Measurements from ENCODE around the gene GNA14.

GNA14 gene

GRCh38 chr9:77575785-77576184, 72.3 kb downstream of the GNA14 start:
- DNase-seq (ENCODE audit: low read depth, low spot score) = no peak
- CTCF ChIA-PET = no interaction called here

DNA sequence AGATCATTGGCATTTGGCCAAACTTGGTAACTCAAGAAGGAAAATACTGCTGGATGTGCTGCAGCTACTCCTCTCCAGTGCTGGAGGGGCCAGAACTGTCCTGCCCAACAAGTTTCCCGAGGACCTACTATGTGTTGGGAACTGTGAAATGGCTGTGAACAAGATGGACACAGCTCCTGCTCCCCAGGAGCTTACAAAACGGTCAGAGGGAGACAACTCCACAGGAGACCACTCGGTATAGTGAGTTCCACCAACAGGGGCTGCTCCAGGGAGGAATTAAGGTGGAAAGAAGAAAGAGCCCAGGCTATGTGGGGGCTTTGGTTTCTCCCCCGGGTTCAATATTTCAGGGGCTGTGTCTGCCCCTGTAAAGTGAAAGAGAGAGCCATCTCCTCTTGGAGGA, 78.8 kb downstream of the GNA14 start:
- ChIA-PET POLR2A (no interaction called here), CTCF (interaction anchor here (0.6 kb wide), 1 partner anchor 9 kb away, joined by 3 read pairs; no protein-coding TSS in a partner anchor)
- TF ChIP-seq, protein P1, sequence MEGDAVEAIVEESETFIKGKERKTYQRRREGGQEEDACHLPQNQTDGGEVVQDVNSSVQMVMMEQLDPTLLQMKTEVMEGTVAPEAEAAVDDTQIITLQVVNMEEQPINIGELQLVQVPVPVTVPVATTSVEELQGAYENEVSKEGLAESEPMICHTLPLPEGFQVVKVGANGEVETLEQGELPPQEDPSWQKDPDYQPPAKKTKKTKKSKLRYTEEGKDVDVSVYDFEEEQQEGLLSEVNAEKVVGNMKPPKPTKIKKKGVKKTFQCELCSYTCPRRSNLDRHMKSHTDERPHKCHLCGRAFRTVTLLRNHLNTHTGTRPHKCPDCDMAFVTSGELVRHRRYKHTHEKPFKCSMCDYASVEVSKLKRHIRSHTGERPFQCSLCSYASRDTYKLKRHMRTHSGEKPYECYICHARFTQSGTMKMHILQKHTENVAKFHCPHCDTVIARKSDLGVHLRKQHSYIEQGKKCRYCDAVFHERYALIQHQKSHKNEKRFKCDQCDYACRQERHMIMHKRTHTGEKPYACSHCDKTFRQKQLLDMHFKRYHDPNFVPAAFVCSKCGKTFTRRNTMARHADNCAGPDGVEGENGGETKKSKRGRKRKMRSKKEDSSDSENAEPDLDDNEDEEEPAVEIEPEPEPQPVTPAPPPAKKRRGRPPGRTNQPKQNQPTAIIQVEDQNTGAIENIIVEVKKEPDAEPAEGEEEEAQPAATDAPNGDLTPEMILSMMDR (IDR thresholded peaks at IDR 0.05; ENCODE audit: insufficient read depth, low read length, missing control alignments) = no peak
- DNase-seq (ENCODE audit: low read depth, low spot score) = no peak
- H3K4me3 ChIP-seq (ENCODE audit: low read depth, low read length) = no peak overlapping the region

More at GRCh38 chr9:77575785-77576184, 72.3 kb downstream of the GNA14 start:
- H3K4me3 ChIP-seq (ENCODE audit: low read depth, low read length) = no peak overlapping the region
- POLR2A ChIA-PET = no interaction called here
- TF ChIP-seq, protein P1 (IDR thresholded peaks at IDR 0.05; ENCODE audit: insufficient read depth, low read length, missing control alignments) = no peak

DNA sequence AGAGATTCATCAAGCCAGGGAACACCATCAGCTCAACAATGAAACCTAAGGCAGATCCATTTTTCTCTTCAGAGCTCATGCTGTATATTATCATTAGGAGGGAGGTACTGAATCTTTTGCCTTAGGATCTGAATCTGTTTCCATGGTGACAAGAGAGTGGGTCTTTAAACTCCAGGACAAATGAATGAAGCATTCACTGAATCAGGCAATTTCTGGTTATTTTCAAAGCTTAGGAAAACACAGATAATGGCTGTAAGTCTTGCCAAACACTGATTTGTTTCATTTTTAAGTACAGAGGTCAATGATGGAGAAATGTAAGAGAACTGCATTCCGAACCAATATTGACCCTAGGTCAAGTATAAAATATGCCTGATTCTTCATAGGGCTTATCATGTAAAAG, 84.9 kb downstream of the GNA14 start:
- DNase-seq (ENCODE audit: low read depth, low spot score) = no peak
- TF ChIP-seq, protein P1 (IDR thresholded peaks at IDR 0.05; ENCODE audit: insufficient read depth, low read length, missing control alignments) = no peak
- POLR2A ChIA-PET = no interaction called here
- H3K4me3 ChIP-seq (ENCODE audit: low read depth, low read length) = no peak overlapping the region
- CTCF ChIA-PET = interaction anchor here (0.7 kb wide), 1 partner anchor 129 kb away, joined by 3 read pairs; no protein-coding TSS in a partner anchor

DNA sequence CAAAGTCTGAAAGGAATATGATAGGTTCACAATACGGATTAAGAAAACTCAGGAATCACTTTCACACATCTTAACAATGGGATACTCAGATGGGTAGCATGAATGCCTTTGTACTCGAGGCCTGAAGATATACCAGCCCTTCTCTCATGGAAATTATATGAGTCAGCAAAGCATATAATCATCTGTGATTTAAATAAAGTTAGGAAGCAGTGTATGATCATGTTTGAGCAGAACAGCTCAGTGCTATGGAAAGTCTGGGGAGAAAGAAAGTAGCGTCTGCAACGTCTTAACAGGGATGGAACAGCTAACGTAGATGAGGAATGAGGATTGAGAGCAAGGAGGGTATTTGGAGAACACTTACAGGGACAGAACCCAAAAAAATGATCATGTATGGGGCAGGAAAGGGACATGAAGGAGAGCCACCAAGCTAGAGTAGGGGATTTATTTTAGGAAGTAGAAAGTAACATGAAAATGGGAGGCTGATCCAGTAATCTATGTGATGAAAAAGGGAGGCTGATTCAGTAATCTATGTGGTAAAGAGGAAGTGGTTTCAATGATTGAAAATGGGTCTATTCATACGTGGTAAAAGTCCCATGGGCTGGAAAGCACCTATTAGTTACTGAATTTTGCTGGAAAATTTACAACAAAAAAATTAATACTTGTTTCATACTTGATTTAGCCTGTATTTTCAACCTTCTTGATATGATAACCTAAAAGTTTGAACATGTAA, 85.9 kb downstream of the GNA14 start:
- no peak for DNase-seq (ENCODE audit: low read depth, low spot score)
- no peak overlapping the region for H3K4me3 ChIP-seq (ENCODE audit: low read depth, low read length)
- ChIA-PET CTCF (interaction anchor here (0.7 to 1.6 kb wide), 2 partner anchors 105 to 129 kb away, joined by 3 to 4 read pairs; no protein-coding TSS in a partner anchor), POLR2A (no interaction called here)
- TF ChIP-seq, protein P1 (IDR thresholded peaks at IDR 0.05; ENCODE audit: insufficient read depth, low read length, missing control alignments) = no peak

DNA sequence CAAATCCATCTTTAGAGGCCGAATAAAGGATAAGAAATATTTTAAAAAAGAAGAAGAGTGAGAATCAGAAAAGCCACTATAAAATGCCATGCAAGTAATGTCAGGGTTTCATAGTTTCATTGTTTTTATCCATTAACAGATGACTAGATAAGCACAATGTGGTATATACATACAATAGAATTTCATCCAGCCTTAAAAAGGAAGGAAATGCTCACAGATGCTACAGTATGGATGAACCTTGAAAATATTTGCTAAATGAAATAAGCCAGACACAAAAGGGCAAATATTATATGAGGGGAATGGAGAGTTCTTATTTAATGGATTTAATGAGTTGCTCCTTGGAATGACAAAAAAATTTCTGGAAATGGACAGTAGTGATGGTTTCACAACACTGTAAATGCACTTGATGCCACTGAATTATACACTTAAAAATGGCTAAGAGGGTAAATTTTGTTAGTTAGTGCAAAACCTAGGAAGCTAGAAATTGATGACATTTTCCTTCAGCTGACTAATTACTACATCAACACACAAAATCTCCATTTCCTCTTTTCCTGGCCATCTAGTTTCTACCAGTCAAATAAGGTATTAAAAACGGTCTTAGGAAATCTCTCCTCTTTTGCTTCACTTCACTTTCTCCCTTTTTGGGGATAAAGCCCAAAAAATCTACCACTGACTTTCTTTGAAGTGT, 86.6 kb downstream of the GNA14 start:
- DNase-seq (ENCODE audit: low read depth, low spot score) = no peak
- CTCF ChIA-PET = interaction anchor here (0.7 to 1.9 kb wide), 3 partner anchors 18 to 128 kb away, joined by 3 to 8 read pairs (median 4); no protein-coding TSS in a partner anchor
- POLR2A ChIA-PET = no interaction called here
- H3K4me3 ChIP-seq (ENCODE audit: low read depth, low read length) = no peak overlapping the region
- TF ChIP-seq, protein P1 (IDR thresholded peaks at IDR 0.05; ENCODE audit: insufficient read depth, low read length, missing control alignments) = no peak

- ChIA-PET POLR2A (no interaction called here), CTCF (no interaction called here)
- no peak for DNase-seq (ENCODE audit: low read depth, low spot score)
- TF ChIP-seq, protein P1 (IDR thresholded peaks at IDR 0.05; ENCODE audit: insufficient read depth, low read length, missing control alignments) = no peak
- no peak overlapping the region for H3K4me3 ChIP-seq (ENCODE audit: low read depth, low read length)
Measured at GRCh38 chr9:77556396-77556795, 91.7 kb downstream of the GNA14 start.

Measured in AG04449 (cell line).